B cell (primary cell): ENCODE data around the gene TNIP1. TPM values are rescaled to one million over a fixed set of nuclear protein-coding genes. Genes with fewer than 3 reads are reported as not detected.

Experiments used
- ATAC-seq: fragments of 200-7000 bp; cut with Tn5 transposase; one replicate; pipeline ENCODE4 v1.10.0; 2021; ENCODE audit warnings: low read depth, mild to moderate bottlenecking, moderate number of reproducible peaks, moderate library complexity
- CTCF ChIA-PET: fragments of 350-600 bp; sonication (Branson Sonifier 250); formaldehyde crosslinking; loops from one replicate; lab custom pipeline; 2021; ENCODE audit warnings: antibody characterized with exemption, inconsistent platforms; lab: Charles Lee
- POLR2A ChIA-PET: fragments of 350-600 bp; sonication (Branson Sonifier 250); formaldehyde crosslinking; loops from one replicate; lab custom pipeline; 2021; ENCODE audit warnings: antibody characterized with exemption; lab: Charles Lee
- DNase-seq: peaks from one replicate; pipeline ENCODE4 v3.0.0; 2013
- H2AFZ ChIP-seq: 2 replicates; pipeline ENCODE4 v1.6.1; 2012; ENCODE audit warnings: mild to moderate bottlenecking, low read depth, low read length; ENCODE audit not compliant: insufficient read depth, poor library complexity, severe bottlenecking
- H3K27ac ChIP-seq, 2 donors: 1 replicate in 1 of 2; 2 replicates in 1 of 2; pipeline ENCODE4 v1.5.1; 2012 to 2013; ENCODE audit warnings: low read length in 2 of 2, mild to moderate bottlenecking in 2 of 2, moderate library complexity in 1 of 2
- H3K27me3 ChIP-seq, 4 experiments: fragments of 200-600 bp in 1 of 4; sonication (generic) in 1 of 4; replicated peaks in 1 of 4; 1 replicate in 2 of 4; 2 replicates in 2 of 4; pipeline versions ENCODE4 v1.6.1 to v1.7.0; 2013 to 2016; ENCODE audit warnings: low read length in 3 of 4, mild to moderate bottlenecking in 2 of 4, mixed read lengths in 1 of 4, moderate library complexity in 1 of 4; ENCODE audit not compliant: insufficient read depth in 4 of 4, control insufficient read depth in 3 of 4; ENCODE audit errors: control extremely low read depth in 1 of 4
- H3K36me3 ChIP-seq, 2 experiments: replicated peaks in 1 of 2; 1 replicate in 1 of 2; 2 replicates in 1 of 2; pipeline versions ENCODE4 v1.6.1 to v1.7.1; 2013; ENCODE audit warnings: low read length in 1 of 2; ENCODE audit not compliant: insufficient read depth in 2 of 2, control insufficient read depth in 1 of 2; ENCODE audit errors: control extremely low read depth in 1 of 2, extremely low read depth in 1 of 2
- H3K4me1 ChIP-seq, 2 donors: fragments of 200-600 bp in 1 of 2; sonication (generic) in 1 of 2; 1 replicate in 1 of 2; 2 replicates in 1 of 2; pipeline versions ENCODE4 v1.5.1 to v1.6.1; 2013 to 2017; ENCODE audit warnings: low read length in 2 of 2; ENCODE audit not compliant: control insufficient read depth in 2 of 2, insufficient read depth in 2 of 2
- H3K4me2 ChIP-seq: replicated peaks from 2 replicates; pipeline ENCODE3; 2012; ENCODE audit warnings: mild to moderate bottlenecking, low read depth, low read length; ENCODE audit not compliant: poor library complexity, severe bottlenecking
- H3K4me3 ChIP-seq, 5 experiments: fragments of 200-600 bp in 1 of 5; sonication (generic) in 1 of 5; 1 replicate in 3 of 5; 2 replicates in 2 of 5; pipeline versions ENCODE4 v1.5.1 to v1.7.0; 2011 to 2016; ENCODE audit warnings: low read length in 4 of 5, mild to moderate bottlenecking in 4 of 5, low read depth in 2 of 5, control low read depth in 1 of 5, moderate library complexity in 1 of 5; ENCODE audit not compliant: insufficient read depth in 1 of 5; ENCODE audit errors: control extremely low read depth in 1 of 5, extremely low read depth in 1 of 5
- H3K79me2 ChIP-seq: fragments of 200-600 bp; sonication (generic); one replicate; pipeline ENCODE4 v1.6.0; 2016; ENCODE audit warnings: low read length; ENCODE audit not compliant: control insufficient read depth, insufficient read depth
- H3K9ac ChIP-seq: fragments of 200-600 bp; sonication (generic); 2 replicates; pipeline ENCODE4 v1.6.1; 2017; ENCODE audit warnings: mild to moderate bottlenecking, low read length, moderate library complexity
- H3K9me3 ChIP-seq, 3 donors: one replicate each; pipeline versions ENCODE4 v1.6.1 to v1.7.1; 2013; ENCODE audit warnings: low read length in 2 of 3; ENCODE audit not compliant: control insufficient read depth in 2 of 3, insufficient read depth in 1 of 3; ENCODE audit errors: control extremely low read depth in 1 of 3
- H4K20me1 ChIP-seq: 2 replicates; pipeline ENCODE4 v1.6.0; 2012; ENCODE audit warnings: mild to moderate bottlenecking, low read length; ENCODE audit not compliant: insufficient read depth, control insufficient read depth, poor library complexity, severe bottlenecking
- H3K27ac Mint-ChIP-seq: one replicate; pipeline ENCODE4 v1.8.0; 2021; ENCODE audit warnings: mixed read lengths
- H3K27me3 Mint-ChIP-seq: one replicate; pipeline ENCODE4 v1.8.0; 2021; ENCODE audit warnings: mixed read lengths
- H3K4me1 Mint-ChIP-seq: one replicate; pipeline ENCODE4 v1.8.0; 2021; ENCODE audit warnings: mixed read lengths
- H3K4me3 Mint-ChIP-seq: one replicate; pipeline ENCODE4 v1.8.0; 2021; ENCODE audit warnings: mixed read lengths
- H3K9me3 Mint-ChIP-seq: one replicate; pipeline ENCODE4 v1.8.0; 2022; ENCODE audit warnings: mixed read lengths; ENCODE audit not compliant: insufficient read depth
- EZH2 ChIP-seq: IDR thresholded peaks from 2 replicates; pipeline ENCODE4 v1.6.1; 2012; ENCODE audit warnings: borderline replicate concordance, low read depth, mild to moderate bottlenecking, moderate library complexity, low read length; ENCODE audit not compliant: insufficient read depth, poor library complexity, severe bottlenecking
- WGBS: methylation state at CpG from one replicate; pipeline ENCODE4 v1.1.5; 2013; ENCODE audit warnings: missing lambda C conversion rate; ENCODE audit not compliant: insufficient coverage; 5-methylcytosine and 5-hydroxymethylcytosine counted together
- intact Hi-C: fragments of 100-400 bp; cut with micrococcal nuclease; formaldehyde crosslinking; loops from one replicate; pipeline ENCODE4 v1.10.0; 2022
- polyA plus RNA-seq: library from polyadenylated mRNA; depleted of rRNA; stranded (reverse); fragments of >200 nt; gene quantifications from 2 replicates; pipeline ENCODE4 v1.2.3, GENCODE V29; 2012
- total RNA-seq, 2 donors: library from RNA; stranded (reverse); fragments of 120-200 nt in 1 of 2; gene quantifications; 1 replicate in 1 of 2; 2 replicates in 1 of 2; pipeline versions ENCODE4 v1.2.3 to v1.2.4, GENCODE V29; 2013 to 2022
- TF ChIP-seq, protein P1 (sequence below): fragments of 200-600 bp; IDR thresholded peaks from one replicate; pipeline ENCODE4 v1.8.0; 2022; ENCODE audit warnings: antibody characterized with exemption, mild to moderate bottlenecking

Gene TNIP1
- total and polyA plus RNA-seq, 2 donors (not counting 1 experiment from before 2014, with no cell fraction given), result 108 to 294 TPM

DNA sequence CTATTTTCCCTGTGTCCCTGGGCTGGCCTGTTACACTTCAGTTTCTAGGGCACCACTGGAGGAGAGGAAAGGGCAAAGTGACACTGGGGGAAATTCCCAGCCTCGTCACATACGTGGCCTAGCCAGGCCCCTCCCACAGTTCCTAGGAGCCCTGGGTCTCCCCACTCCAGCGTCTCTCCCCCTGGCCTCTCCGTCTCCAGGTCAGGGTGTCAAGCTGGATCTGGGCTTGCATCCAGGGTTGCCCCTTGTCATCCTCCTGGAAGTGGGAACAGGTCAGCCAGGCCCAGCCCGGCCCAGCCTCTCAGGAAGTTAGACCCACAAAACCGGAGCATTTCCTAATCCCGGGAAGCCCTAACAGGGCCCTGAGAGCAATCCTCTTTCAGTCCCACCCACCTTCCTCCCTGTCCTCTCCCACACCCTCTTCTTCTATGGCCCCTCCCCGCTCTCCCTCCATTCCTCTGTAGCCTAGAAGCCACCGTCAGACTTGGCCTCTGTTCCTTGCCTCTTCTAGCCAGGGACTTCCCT lies 4.7 kb upstream of the TNIP1 start:
- H3K9me3 ChIP-seq, result no peaks in the 10 kb centered on the region
- intact Hi-C loops, result loop anchor here (1.0 to 10.0 kb wide), 2 partner anchors 9 to 671 kb away; partner anchors contain the start of gene CD74
- WGBS, result 42% methylated on average over 8 of the region's 9 CpGs
- H3K4me1 ChIP-seq, result peaks cover 58 to 59% of the 10 kb centered on the region in 2 donors
- H3K4me3 ChIP-seq, result peak overlapping the region in 1 of 5 experiments; percentile 9
- H3K4me1 Mint-ChIP-seq, result peaks cover 60% of the 10 kb centered on the region
- peak overlapping the region; percentile 58 for H3K4me3 Mint-ChIP-seq
- H3K27ac ChIP-seq, result peak overlapping the region; percentile 8 to 69
- H3K27ac Mint-ChIP-seq, result peak overlapping the region; percentile 66
- ChIA-PET CTCF (interaction anchor here (1.7 to 8.0 kb wide), 8 partner anchors 13 to 78 kb away, joined by 6 to 85 read pairs (median 10); no protein-coding TSS in a partner anchor), POLR2A (interaction anchor here (0.9 kb wide), 1 partner anchor 72 kb away, joined by 3 read pairs; the partner anchor contains the start of gene ANXA6)
- ATAC-seq (no peak), DNase-seq (peak; percentile 60)
- H3K27me3 Mint-ChIP-seq, result no peaks in the 10 kb centered on the region
- H3K36me3 ChIP-seq, result no peaks in the 10 kb centered on the region
- no peaks in the 10 kb centered on the region for H3K27me3 ChIP-seq
- TF ChIP-seq, protein P1, sequence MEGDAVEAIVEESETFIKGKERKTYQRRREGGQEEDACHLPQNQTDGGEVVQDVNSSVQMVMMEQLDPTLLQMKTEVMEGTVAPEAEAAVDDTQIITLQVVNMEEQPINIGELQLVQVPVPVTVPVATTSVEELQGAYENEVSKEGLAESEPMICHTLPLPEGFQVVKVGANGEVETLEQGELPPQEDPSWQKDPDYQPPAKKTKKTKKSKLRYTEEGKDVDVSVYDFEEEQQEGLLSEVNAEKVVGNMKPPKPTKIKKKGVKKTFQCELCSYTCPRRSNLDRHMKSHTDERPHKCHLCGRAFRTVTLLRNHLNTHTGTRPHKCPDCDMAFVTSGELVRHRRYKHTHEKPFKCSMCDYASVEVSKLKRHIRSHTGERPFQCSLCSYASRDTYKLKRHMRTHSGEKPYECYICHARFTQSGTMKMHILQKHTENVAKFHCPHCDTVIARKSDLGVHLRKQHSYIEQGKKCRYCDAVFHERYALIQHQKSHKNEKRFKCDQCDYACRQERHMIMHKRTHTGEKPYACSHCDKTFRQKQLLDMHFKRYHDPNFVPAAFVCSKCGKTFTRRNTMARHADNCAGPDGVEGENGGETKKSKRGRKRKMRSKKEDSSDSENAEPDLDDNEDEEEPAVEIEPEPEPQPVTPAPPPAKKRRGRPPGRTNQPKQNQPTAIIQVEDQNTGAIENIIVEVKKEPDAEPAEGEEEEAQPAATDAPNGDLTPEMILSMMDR, result no peak
- TF ChIP-seq EZH2, result no peak
- H3K9ac ChIP-seq, result peak overlapping the region; percentile 23
- peaks cover 62% of the 10 kb centered on the region for H3K79me2 ChIP-seq
- H2AFZ ChIP-seq, result no peak overlapping the region
- H3K9me3 Mint-ChIP-seq, result no peaks in the 10 kb centered on the region
- H4K20me1 ChIP-seq, result peaks cover under 1% of the 10 kb centered on the region
- H3K4me2 ChIP-seq, result peak overlapping the region; percentile 73

- H3K4me2 ChIP-seq, result no peak overlapping the region
- no peak overlapping the region for H2AFZ ChIP-seq
- H3K4me1 ChIP-seq, result peaks cover 66 to 67% of the 10 kb centered on the region in 2 donors
These were observed 3.5 kb upstream of the TNIP1 start for GRCh38 chr5:151084363-151084762.

More at GRCh38 chr5:151084363-151084762, 3.5 kb upstream of the TNIP1 start:
- H3K4me3 ChIP-seq, result no peak overlapping the region
- Mint-ChIP-seq H3K27ac (no peak overlapping the region), H3K4me3 (peak overlapping the region; percentile 58), H3K4me1 (peaks cover 67% of the 10 kb centered on the region), H3K27me3 (no peaks in the 10 kb centered on the region), H3K9me3 (no peaks in the 10 kb centered on the region)
- TF ChIP-seq EZH2, result no peak
- TF ChIP-seq, protein P1, result no peak
- no peak overlapping the region for H3K27ac ChIP-seq
- WGBS, result 100% methylated on average over 1 of the region's 7 CpGs
- H3K27me3 ChIP-seq, result no peaks in the 10 kb centered on the region
- ChIA-PET CTCF (interaction anchor here (2.4 to 8.0 kb wide), 5 partner anchors 13 to 32 kb away, joined by 6 to 85 read pairs (median 19); no protein-coding TSS in a partner anchor), POLR2A (interaction anchor here (0.6 kb wide), 1 partner anchor 9 kb away, joined by 3 read pairs; no protein-coding TSS in a partner anchor)
- peaks cover 13% of the 10 kb centered on the region for H4K20me1 ChIP-seq
- no peak for DNase-seq
- no peaks in the 10 kb centered on the region for H3K9me3 ChIP-seq
- no peak overlapping the region for H3K9ac ChIP-seq
- intact Hi-C loops, result loop anchor here (5.0 to 10.0 kb wide), 2 partner anchors 138 to 670 kb away; partner anchors contain the start of genes CCDC69 and CD74
- peaks cover 74% of the 10 kb centered on the region for H3K79me2 ChIP-seq
- no peaks in the 10 kb centered on the region for H3K36me3 ChIP-seq
- no peak for ATAC-seq
